Prostate gland (tissue), 2 donors: ENCODE data around the gene SLK. TPM values are rescaled to one million over a fixed set of nuclear protein-coding genes. Genes with fewer than 3 reads are reported as not detected.

Experiments
- DNase-seq: peaks from one replicate; pipeline ENCODE4 v3.0.0-alpha.2; 2019; ENCODE audit warnings: low spot score
- H3K27ac ChIP-seq, 2 donors: fragments of 200-600 bp; sonication (generic); 2 replicates each; pipeline ENCODE4 v1.5.1; 2017 to 2019
- H3K27me3 ChIP-seq: fragments of 200-600 bp; sonication (generic); replicated peaks from 2 replicates; pipeline ENCODE4 v1.5.1; 2019; ENCODE audit not compliant: insufficient read depth
- H3K36me3 ChIP-seq, 2 donors: fragments of 200-600 bp; sonication (generic); 1 replicate in 1 of 2; 2 replicates in 1 of 2; pipeline versions ENCODE4 v1.5.1 to v1.8.1; 2017 to 2019
- H3K4me1 ChIP-seq: fragments of 200-600 bp; sonication (generic); replicated peaks from 2 replicates; pipeline ENCODE4 v1.5.1; 2019
- H3K4me3 ChIP-seq, 2 donors: fragments of 200-600 bp; sonication (generic); 2 replicates each; pipeline ENCODE4 v1.5.1; 2017 to 2019
- H3K9me3 ChIP-seq: fragments of 200-600 bp; sonication (generic); 2 replicates; pipeline ENCODE4 v1.5.1; 2017
- CTCF ChIP-seq, 4 experiments: fragments of 200-600 bp in 2 of 4; fragments of 450-650 bp in 2 of 4; sonication (generic) in 2 of 4; IDR thresholded peaks; 1 replicate in 3 of 4; 2 replicates in 1 of 4; pipeline ENCODE4 v1.5.1; 2016 to 2019; ENCODE audit warnings: antibody characterized with exemption in 4 of 4, mild to moderate bottlenecking in 2 of 4, moderate library complexity in 2 of 4
- POLR2A ChIP-seq: fragments of 450-650 bp; IDR thresholded peaks from one replicate; pipeline ENCODE4 v1.6.1; 2016; ENCODE audit warnings: antibody characterized with exemption, mild to moderate bottlenecking
- POLR2AphosphoS5 ChIP-seq: sonication (generic); formaldehyde crosslinking; IDR thresholded peaks from one replicate; pipeline ENCODE4 v1.6.1; 2017; ENCODE audit warnings: antibody characterized with exemption
- WGBS: methylation state at CpG from one replicate; pipeline ENCODE4 v1.1.5; 2018; 5-methylcytosine and 5-hydroxymethylcytosine counted together
- intact Hi-C: fragments of 100-400 bp; cut with DNase I; formaldehyde crosslinking; loops from one replicate; pipeline ENCODE4 v1.14.2; 2022
- total RNA-seq, 2 donors: library from RNA; depleted of rRNA; stranded (reverse); fragments of >200 nt; gene quantifications; one replicate each; pipeline ENCODE4 v1.1.0, GENCODE V29; 2016

The SLK gene
- total RNA-seq, 2 donors from 2014 or later, result 30.7 to 55.8 TPM

DNA sequence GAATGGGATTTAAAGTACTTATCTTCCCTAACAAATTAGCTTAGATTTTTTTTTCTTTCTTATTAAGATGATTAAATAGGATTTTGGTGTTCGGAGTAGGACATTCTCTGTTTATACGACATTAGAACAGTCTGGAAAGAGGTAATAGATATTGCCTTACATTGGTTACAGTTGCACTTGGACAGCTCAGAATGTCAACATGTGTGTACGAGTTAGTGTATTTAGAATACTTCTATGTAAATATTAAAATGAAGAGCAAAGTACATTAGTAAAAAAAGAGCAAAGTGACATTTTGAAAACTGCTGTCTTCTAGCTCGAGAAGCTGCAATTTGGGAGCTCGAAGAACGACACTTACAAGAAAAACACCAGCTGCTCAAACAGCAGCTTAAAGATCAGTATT is 51.5 kb downstream of the SLK start:
- intact Hi-C loops, result no loop called here
- Histone ChIP-seq H3K27me3 (no peaks in the 10 kb centered on the region), H3K27ac (no peak overlapping the region), H3K4me3 (no peak overlapping the region), H3K36me3 (no peaks in the 10 kb centered on the region), H3K4me1 (no peaks in the 10 kb centered on the region), H3K9me3 (no peaks in the 10 kb centered on the region)
- WGBS, result 65% methylated on average over 6 of the region's 6 CpGs
- TF ChIP-seq POLR2AphosphoS5 (peak; percentile 42), POLR2A (no peak)
- no peak for DNase-seq

DNA sequence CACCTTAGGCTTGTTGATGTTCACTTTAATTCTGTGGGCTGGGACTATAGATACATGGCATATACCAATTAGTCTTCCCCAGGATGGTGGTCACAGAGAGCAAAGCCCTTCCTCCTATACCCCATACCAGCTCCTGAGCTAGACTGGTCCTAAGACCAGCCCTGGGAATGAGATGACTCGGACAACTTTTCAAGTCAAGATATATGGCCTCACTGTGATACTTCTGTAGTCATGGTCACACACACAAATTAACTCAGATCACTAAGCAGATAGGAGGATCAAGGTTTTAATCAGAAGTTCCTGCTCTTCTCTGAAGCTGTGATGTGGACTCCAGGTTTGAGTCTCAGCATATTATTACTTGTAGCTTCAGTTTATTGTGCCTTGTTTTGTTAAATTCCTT is 53.1 kb downstream of the SLK start:
- no peak for TF ChIP-seq CTCF (IDR thresholded peaks at IDR 0.05)
- TF ChIP-seq POLR2A, result no peak
- TF ChIP-seq POLR2AphosphoS5, result no peak
- intact Hi-C loops, result no loop called here
- Histone ChIP-seq H3K27ac (no peak overlapping the region), H3K9me3 (no peaks in the 10 kb centered on the region), H3K27me3 (no peaks in the 10 kb centered on the region), H3K4me3 (no peak overlapping the region), H3K36me3 (no peaks in the 10 kb centered on the region), H3K4me1 (no peaks in the 10 kb centered on the region)
- DNase-seq, result no peak
- WGBS, result 90% methylated on average over 1 of the region's 1 CpG

GRCh38 chr10:104021246-104021645 is 54.3 kb downstream of the SLK start:
- H3K4me3 ChIP-seq, result no peak overlapping the region
- H3K4me1 ChIP-seq, result no peaks in the 10 kb centered on the region
- no peak for TF ChIP-seq CTCF (IDR thresholded peaks at IDR 0.05)
- no peak for TF ChIP-seq POLR2A
- TF ChIP-seq POLR2AphosphoS5, result no peak
- H3K27ac ChIP-seq, result no peak overlapping the region
- H3K36me3 ChIP-seq, result no peaks in the 10 kb centered on the region
- 83% methylated on average over 1 of the region's 1 CpG for WGBS
- no peaks in the 10 kb centered on the region for H3K9me3 ChIP-seq
- no peaks in the 10 kb centered on the region for H3K27me3 ChIP-seq
- DNase-seq, result no peak
- intact Hi-C loops, result no loop called here

GRCh38 chr10:104022026-104022425 is 55.1 kb downstream of the SLK start:
- WGBS, result 94% methylated on average over 5 of the region's 5 CpGs
- Histone ChIP-seq H3K27ac (no peak overlapping the region), H3K4me3 (no peak overlapping the region), H3K36me3 (no peaks in the 10 kb centered on the region), H3K27me3 (no peaks in the 10 kb centered on the region), H3K4me1 (no peaks in the 10 kb centered on the region), H3K9me3 (no peaks in the 10 kb centered on the region)
- no peak for DNase-seq
- TF ChIP-seq CTCF (IDR thresholded peaks at IDR 0.05) (no peak), POLR2AphosphoS5 (no peak), POLR2A (no peak)
- intact Hi-C loops, result no loop called here

GRCh38 chr10:104025524-104025923 is 58.6 kb downstream of the SLK start:
- no peaks in the 10 kb centered on the region for H3K9me3 ChIP-seq
- no peak overlapping the region for H3K4me3 ChIP-seq
- intact Hi-C loops, result no loop called here
- H3K36me3 ChIP-seq, result no peaks in the 10 kb centered on the region
- DNase-seq, result no peak
- no peaks in the 10 kb centered on the region for H3K27me3 ChIP-seq
- no peaks in the 10 kb centered on the region for H3K4me1 ChIP-seq
- TF ChIP-seq CTCF (IDR thresholded peaks at IDR 0.05), result no peak
- TF ChIP-seq POLR2A, result no peak
- H3K27ac ChIP-seq, result no peak overlapping the region
- WGBS, result 77% methylated on average over 5 of the region's 5 CpGs
